GM12891 (cell line): Measurements from ENCODE around the gene AFG3L2. TPM values are rescaled to one million over a fixed set of nuclear protein-coding genes. Genes with fewer than 3 reads are reported as not detected.
A peak's percentile ranks its signal among the peaks of the same experiment; 100 is the strongest.

Experiments
- DNase-seq: peaks from one replicate; pipeline ENCODE4 v3.0.0; 2011; ENCODE audit warnings: low spot score; ENCODE audit not compliant: insufficient read length
- FAIRE-seq: peaks from 2 replicates; lab custom pipeline; 2011; peaks lifted over from hg19 to GRCh38; lab: Jason Lieb, UNC
- PAX5 ChIP-seq: IDR thresholded peaks from 2 replicates; pipeline ENCODE4 v1.6.1; 2011; ENCODE audit warnings: low read length, moderate library complexity, mild to moderate bottlenecking; ENCODE audit not compliant: insufficient read depth, severe bottlenecking
- POLR2A ChIP-seq: IDR thresholded peaks from 2 replicates; pipeline ENCODE4 v1.6.1; 2011; ENCODE audit warnings: low read depth, low read length, control low read depth
- POLR2AphosphoS5 ChIP-seq: IDR thresholded peaks from 2 replicates; pipeline ENCODE4 v1.6.1; 2011; ENCODE audit warnings: low read depth, low read length, control low read depth
- POU2F2 ChIP-seq: IDR thresholded peaks from 2 replicates; pipeline ENCODE4 v1.6.1; 2011; ENCODE audit warnings: low read depth, mild to moderate bottlenecking, control low read depth, low read length, moderate library complexity
- SPI1 ChIP-seq: IDR thresholded peaks from 2 replicates; pipeline ENCODE4 v1.6.1; 2011; ENCODE audit warnings: low read depth, low read length, control low read depth
- TAF1 ChIP-seq: IDR thresholded peaks from 2 replicates; pipeline ENCODE4 v1.6.1; 2011; ENCODE audit warnings: low read depth, low read length, control low read depth
- polyA plus RNA-seq: library from polyadenylated mRNA; unstranded; fragments of >200 nt; gene quantifications from one replicate; pipeline ENCODE4 v1.2.1, GENCODE V29; 2012; ENCODE audit warnings: low read depth, missing spikeins, inconsistent platforms; ENCODE audit not compliant: missing spikeins

AFG3L2 gene
- polyA plus RNA-seq: 47.7 TPM

DNA sequence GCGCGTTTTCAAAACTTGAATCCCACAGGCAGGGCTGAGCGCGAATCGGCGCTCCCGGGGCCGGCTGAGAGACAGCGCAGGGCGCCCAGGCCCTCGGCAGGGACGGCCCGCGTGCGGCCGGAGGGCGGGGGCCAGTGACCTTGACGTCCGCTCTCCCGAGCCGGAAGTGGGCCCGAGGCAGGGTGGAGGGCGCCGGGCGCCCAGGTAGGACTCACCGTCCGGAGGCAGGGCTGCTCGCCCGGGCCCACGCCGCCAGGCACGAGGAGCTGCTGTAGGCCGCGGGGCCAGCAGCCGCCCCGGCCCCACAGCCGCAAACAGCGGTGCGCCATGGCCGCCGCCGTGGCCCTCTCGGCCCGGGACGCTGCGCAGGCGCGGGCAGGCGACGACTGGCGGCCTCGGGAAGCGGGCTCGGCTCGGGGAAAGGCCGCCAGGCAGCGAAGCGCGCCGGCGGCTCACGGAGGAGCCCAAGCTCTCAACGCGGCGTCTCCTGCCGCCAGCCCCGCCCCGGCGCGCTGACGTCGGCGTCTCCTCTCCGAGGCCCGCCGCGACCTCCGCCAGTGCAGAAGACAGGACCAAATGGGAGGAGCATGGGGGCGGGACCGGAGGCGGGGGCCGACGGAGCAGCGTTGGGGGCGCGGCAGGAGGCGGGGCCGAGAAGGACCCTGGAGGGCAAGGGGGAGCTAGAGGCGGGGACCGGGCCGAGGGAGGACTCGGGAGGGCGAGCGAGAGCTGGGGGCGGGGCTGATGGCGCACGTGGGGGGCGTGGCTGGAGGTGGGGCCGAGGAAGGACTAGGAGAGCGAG, at the start of gene AFG3L2:
AFG3L2 (minus strand) TSS at position 474 of the 802 bp plus-strand sequence; CDS start at position 329, 145 bp downstream.
- peak; percentile 99 for FAIRE-seq
- peak; percentile 72; the same call in 1 of the 2 replicates for TF ChIP-seq POU2F2
- peak; percentile 79; the same call in 1 of the 2 replicates for TF ChIP-seq POLR2AphosphoS5
- no peak for TF ChIP-seq SPI1
- TF ChIP-seq TAF1: peak; percentile 50
- TF ChIP-seq POLR2A: peak; percentile 84
- peak; percentile 43 for TF ChIP-seq PAX5

DNA sequence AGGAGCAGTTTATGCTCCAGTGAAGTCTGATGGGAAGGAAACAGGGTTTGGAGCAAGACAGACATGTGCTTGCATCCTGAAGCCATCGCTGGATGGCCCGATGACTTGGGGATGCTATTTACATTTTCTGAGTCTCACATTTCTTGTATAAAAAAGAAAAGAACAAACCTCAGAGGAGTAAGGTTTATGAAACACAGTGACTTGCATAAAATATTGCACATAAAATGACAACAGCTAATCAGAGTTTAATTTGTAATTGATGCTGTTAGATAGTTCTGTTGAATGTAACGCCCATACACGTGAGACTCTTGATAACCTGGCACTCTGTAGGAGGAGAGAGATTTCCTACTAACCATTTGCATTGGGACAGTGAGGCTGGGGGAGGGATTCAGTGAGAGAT, 47.2 kb upstream of the AFG3L2 start:
- TF ChIP-seq POLR2A (no peak), PAX5 (no peak), SPI1 (no peak), POU2F2 (no peak), TAF1 (no peak), POLR2AphosphoS5 (no peak)
- FAIRE-seq (no peak), DNase-seq (no peak)

More for the DNA sequence above, at the start of gene AFG3L2:
- peak; percentile 91 for DNase-seq

DNA sequence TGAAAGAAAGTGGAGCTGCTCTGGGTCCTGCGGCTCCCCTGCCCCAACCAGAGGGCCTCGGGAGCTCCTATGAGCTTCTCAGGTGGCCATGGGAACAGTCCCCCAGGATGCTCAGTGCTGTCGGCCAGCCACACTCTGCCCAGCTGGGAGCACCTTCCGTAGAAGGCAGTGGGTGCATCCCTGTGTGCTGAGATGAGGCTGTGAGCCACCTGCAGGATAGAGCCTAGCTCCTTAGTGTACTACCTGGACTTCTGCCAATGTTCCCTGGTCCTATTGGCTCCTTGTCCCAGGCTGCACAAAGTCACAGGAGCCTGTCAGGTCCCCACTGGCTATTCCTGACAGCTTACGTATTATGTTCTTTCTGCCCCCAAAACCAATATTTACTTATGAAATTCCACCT, 46.8 kb upstream of the AFG3L2 start:
- no peak for DNase-seq
- TF ChIP-seq POLR2A: no peak
- no peak for TF ChIP-seq PAX5
- TF ChIP-seq SPI1: no peak
- TF ChIP-seq TAF1: no peak
- no peak for TF ChIP-seq POLR2AphosphoS5
- no peak for TF ChIP-seq POU2F2
- no peak for FAIRE-seq

DNA sequence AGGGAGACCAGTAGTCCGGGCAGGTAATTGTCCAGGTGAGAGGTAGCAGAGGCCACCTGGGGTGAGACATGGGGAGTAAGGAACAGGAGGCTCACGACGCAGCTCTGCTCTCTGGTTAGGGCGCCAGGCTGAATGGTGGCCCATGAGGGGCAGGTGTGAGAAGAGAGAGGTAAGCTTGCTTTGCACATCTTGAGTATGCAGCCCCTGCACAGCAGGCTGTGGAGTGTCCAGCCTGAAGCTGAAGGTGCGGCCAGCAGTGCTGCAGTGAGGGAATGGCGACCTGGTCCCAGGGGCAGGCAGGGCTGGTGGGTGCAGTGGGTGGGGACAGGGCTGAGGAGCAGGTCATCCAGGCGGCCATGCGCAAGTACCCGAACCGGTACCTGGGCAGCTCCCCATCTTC, 46.4 kb upstream of the AFG3L2 start:
- DNase-seq (no peak), FAIRE-seq (no peak)
- TF ChIP-seq SPI1 (no peak), POLR2AphosphoS5 (no peak), POLR2A (no peak), PAX5 (no peak), TAF1 (no peak), POU2F2 (no peak)

DNA sequence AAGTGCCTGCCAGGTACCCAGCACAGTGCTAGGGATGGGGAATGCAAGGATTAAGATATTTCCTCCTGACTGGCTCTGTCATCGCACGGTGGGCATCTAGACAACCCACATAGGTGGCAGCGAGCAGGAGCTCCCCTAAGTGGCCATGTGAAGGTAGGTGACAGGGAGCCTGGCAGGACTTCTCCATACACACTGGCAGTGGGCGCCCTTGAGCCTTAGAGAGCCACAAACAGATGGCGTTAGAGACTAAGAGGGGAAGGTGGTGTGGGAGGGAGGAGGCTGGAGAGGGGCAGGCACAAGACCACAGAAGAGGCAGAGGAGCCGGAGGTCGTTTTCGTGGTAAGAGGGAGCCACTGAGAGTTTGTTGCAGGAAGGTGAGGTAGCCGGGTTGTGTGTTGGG, 45.9 kb upstream of the AFG3L2 start:
- DNase-seq (no peak), FAIRE-seq (no peak)
- no peak for TF ChIP-seq PAX5
- TF ChIP-seq POLR2AphosphoS5: no peak
- no peak for TF ChIP-seq TAF1
- no peak for TF ChIP-seq POU2F2
- no peak for TF ChIP-seq POLR2A
- TF ChIP-seq SPI1: no peak

DNA sequence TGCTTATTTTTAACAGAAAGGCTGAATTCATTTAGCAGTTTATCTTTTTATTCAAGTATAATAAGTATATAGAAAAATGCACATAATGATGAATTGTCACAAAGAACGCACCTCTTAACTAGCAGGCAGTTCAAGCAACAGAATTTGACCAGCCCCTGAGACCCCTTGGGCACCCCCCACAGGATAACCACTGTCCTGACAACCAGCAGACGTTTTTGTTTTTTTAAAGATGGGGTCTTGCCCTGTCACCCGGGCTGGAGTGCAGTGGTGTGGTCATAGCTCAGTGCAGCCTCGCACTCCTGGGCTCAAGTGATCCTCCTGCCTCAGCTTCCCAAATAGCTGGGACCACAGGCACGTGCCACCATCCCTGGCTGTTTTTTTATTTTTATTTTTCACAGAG, 44.7 kb upstream of the AFG3L2 start:
- no peak for FAIRE-seq
- TF ChIP-seq SPI1 (no peak), PAX5 (no peak), TAF1 (no peak), POLR2AphosphoS5 (no peak), POU2F2 (no peak), POLR2A (no peak)
- DNase-seq: no peak

DNA sequence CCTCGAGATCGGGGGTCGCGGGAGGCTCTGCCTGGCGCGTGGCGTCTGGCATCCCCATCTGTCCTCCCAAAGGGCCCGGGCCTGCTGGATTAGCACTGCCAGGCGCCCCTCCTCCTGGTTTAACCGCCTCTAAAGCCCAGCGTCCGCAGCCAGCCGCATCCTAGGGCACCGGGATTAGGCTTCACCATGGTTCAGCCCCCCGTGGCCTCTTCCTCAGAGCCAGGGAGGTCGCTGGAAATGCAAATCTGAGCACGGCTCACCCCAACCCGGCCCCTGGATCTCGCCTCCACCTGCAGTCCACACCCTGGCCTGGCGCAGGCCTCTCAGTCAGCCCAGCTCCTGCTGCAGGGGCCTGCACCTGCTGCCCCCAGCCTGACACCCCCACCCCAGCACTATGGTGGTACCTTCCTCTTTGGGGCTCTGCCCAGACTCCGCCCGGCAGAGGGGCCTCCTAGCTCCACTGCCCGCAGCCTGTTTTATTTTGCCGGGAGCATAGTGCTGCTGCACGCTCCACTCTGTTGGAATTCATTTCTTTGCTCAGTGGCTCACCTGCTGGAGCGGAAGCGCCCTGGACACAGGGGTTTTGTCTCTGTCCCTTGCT, 43.9 kb upstream of the AFG3L2 start:
- peak; percentile 83 for FAIRE-seq
- TF ChIP-seq POLR2A (0 out of 2 replicates have a peak, but pooled peaks have one; percentile 27), POU2F2 (peak; percentile 42; the same call in 1 of the 2 replicates), SPI1 (no peak), TAF1 (no peak), POLR2AphosphoS5 (no peak), PAX5 (no peak)
- DNase-seq: peak; percentile 44

DNA sequence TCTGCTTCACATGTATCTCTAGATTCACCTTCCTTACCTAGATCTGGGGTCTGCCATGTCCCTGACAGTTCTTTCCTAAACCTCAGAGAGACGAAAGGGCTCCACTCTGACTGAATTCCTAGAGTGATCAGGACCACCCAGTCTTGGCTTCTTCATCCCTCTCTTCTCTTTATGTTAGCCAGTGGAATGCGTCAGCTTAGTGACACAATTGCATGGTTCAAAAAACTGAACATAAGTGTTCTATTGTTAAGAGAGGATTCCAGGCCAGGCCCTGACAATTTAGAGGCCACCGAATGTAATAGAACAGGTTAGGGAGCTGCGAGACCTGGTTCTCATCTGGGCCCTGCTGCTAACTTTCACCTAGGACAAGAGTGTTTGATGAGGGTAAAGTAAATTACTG, 40.7 kb upstream of the AFG3L2 start:
- TF ChIP-seq POLR2AphosphoS5 (no peak), PAX5 (no peak), POU2F2 (no peak), TAF1 (no peak), POLR2A (no peak), SPI1 (no peak)
- FAIRE-seq (no peak), DNase-seq (no peak)

DNA sequence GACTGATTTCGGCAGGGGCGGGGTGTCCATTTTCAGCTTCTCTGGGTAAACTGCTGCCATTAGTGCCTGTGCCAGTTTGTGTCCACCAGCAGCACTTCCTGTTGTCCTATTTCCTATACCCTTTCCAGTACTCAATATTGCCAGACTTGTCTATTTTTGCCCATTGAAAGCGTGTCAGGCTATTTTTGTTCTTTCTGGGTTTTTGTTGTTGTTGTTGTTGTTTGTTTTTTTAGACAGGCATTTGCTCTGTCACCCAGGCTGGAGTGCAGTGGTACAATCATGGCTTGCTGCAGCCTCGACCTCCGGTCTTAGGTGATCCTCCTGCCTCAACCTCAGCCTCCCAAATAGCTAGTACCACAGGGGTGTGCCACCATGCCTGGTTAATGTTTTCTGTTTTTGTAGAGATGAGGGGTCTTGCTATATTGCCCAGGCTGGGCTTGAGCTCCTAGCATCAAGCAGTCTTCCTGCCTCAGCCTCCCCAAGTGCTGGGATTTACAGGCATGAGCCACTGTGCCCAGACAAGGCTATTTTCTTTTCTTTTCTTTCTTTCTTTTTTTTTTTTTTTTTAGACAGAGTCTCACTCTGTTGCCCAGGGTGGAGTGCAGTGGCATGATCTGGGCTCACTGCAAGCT, 39.2 kb upstream of the AFG3L2 start:
- no peak for DNase-seq
- TF ChIP-seq POLR2AphosphoS5 (no peak), SPI1 (no peak), TAF1 (no peak), PAX5 (no peak), POU2F2 (no peak), POLR2A (no peak)
- FAIRE-seq: no peak
